T-helper 17 cell (primary cell): ENCODE measurements around the gene IFNG. TPM values are rescaled to one million over a fixed set of nuclear protein-coding genes. Genes with fewer than 3 reads are reported as not detected.

Experiments used
- ATAC-seq: fragments of 150-1000 bp; cut with Tn5 transposase; 2 replicates; pipeline ENCODE4 v1.10.0; 2021; ENCODE audit warnings: mild to moderate bottlenecking, moderate library complexity
- DNase-seq, 3 donors: peaks; one replicate each; pipeline versions ENCODE4 v3.0.0 to v3.0.0-alpha.2; 2020 to 2021
- H3K9me3 ChIP-seq: one replicate; pipeline ENCODE4 v1.7.0; 2013; ENCODE audit warnings: low read length, mild to moderate bottlenecking; ENCODE audit not compliant: control insufficient read depth, poor library complexity, severe bottlenecking
- H3K27ac Mint-ChIP-seq: one replicate; pipeline ENCODE4 v1.8.0; 2022; ENCODE audit warnings: mild to moderate bottlenecking, moderate library complexity, mixed read lengths
- H3K27me3 Mint-ChIP-seq: one replicate; pipeline ENCODE4 v1.8.0; 2022; ENCODE audit warnings: mixed read lengths
- H3K36me3 Mint-ChIP-seq: one replicate; pipeline ENCODE4 v1.8.0; 2022; ENCODE audit warnings: low read depth, mixed read lengths
- H3K4me1 Mint-ChIP-seq: one replicate; pipeline ENCODE4 v1.8.0; 2022; ENCODE audit warnings: mild to moderate bottlenecking, mixed read lengths
- H3K4me3 Mint-ChIP-seq: one replicate; pipeline ENCODE4 v1.8.0; 2022; ENCODE audit warnings: mild to moderate bottlenecking, moderate library complexity, mixed read lengths
- total RNA-seq, 4 donors: library from RNA in 2 of 4; stranded (reverse) in 2 of 4; gene quantifications; one replicate each; pipeline ENCODE4 v1.2.3 and lab custom pipeline; 2022 to 2026

IFNG gene
- total RNA-seq, 2 donors from 2014 or later: 0.99 to 1.2 TPM

DNA sequence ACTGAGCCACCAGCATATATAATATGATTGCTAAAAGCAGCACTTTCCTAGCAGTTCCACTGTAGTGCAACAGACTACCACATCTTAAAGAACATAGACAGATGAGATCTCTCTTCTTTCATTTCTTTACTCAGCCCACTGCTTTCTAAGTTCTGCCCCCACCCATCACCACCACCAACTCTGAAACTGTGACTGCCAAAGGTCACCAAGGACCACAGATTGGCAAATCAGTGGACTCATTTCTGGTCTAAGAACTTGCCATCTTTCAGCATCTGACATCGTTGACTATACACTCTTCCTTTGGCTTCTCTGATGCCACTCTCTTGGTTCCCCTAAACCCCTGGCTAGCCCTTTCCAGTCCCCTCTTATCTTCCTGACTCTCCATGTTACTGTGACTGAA is 38.4 kb downstream of the IFNG start:
- H3K4me1 Mint-ChIP-seq: peaks cover 23% of the 10 kb centered on the region
- H3K4me3 Mint-ChIP-seq: no peak overlapping the region
- DNase-seq (no peak), ATAC-seq (no peak)
- no peaks in the 10 kb centered on the region for H3K36me3 Mint-ChIP-seq
- peaks cover 10% of the 10 kb centered on the region for H3K27me3 Mint-ChIP-seq
- no peak overlapping the region for H3K27ac Mint-ChIP-seq
- no peaks in the 10 kb centered on the region for H3K9me3 ChIP-seq

DNA sequence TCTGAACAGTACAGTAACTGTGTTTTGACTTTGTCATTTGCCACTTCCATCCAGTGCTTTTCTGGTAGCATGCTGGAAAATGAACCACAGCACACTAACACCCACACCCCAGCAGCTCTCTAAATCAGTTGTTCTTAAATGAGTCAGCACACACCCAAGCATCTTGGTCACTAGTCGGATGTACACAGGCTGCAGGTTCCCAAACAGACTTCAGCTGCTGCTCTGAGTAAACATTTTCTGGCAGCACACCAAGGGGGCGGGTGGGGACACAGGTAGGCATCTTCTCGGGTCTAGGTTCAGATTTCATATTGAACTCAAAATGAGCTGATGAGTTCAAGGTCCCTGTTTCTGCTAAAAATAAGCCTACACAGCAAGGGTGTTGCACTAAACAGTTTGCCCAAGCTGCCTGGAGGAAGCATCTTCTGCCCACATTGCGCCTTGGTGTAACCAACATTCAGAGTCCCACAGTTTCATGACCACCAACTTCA is 39.8 kb downstream of the IFNG start:
- Mint-ChIP-seq H3K27ac (no peak overlapping the region), H3K36me3 (no peaks in the 10 kb centered on the region), H3K4me1 (peaks cover 23% of the 10 kb centered on the region), H3K27me3 (peaks cover 10% of the 10 kb centered on the region), H3K4me3 (peak overlapping the region; percentile 51)
- DNase-seq: no peak
- H3K9me3 ChIP-seq: no peaks in the 10 kb centered on the region
- peak; percentile 57 for ATAC-seq

DNA sequence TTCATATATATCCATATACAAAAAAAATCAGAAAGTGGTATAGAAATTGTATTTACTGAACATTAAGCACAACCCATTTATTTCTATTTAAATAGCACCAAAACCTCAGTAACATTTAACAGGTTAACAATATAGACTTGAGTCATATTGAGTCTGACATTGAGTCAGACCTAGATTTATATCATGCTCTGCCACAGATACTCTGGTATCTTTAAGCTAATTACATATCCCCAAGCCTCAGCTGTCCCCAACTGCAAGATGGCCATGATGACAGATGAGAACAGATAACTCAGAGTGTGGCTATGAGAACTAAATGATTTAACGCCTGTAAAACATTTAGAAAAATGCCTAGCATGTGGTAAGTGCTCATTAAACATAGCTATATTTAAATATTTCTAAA is 40.3 kb downstream of the IFNG start:
- DNase-seq: no peak
- Mint-ChIP-seq H3K4me1 (peaks cover 23% of the 10 kb centered on the region), H3K4me3 (peak overlapping the region; percentile 15), H3K27me3 (peaks cover 10% of the 10 kb centered on the region), H3K36me3 (no peaks in the 10 kb centered on the region), H3K27ac (peak overlapping the region; percentile 93)
- ATAC-seq: no peak
- no peaks in the 10 kb centered on the region for H3K9me3 ChIP-seq

DNA sequence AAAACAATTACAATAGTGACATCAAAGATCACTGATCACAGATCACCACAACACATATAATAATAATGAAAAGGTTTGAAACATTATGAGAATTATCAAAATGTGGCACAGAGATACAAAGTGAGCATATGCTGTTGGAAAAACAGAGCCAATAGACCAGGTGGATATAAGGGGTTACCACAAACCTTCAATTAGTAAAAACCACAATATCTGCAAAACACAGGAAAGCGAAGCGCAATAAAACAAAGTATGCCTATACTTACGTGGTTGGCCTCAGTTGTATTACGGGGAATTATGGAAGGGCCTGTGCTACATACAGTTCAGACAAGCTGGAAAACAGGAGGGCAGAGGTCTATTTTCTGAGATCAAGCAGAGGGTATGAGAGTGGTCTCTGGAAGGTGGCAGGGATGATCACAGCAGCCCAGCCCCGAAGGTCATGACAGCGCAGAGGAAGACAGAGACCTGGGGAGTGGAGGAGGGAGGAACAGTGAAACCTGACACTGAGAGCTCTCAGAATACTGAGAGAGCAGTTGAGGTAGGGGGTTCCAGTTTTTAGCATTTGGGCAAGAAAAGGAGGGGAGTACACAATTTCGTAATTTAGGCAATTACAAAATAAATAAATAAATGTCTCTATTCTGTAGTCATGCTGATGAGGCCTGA is 41.3 kb downstream of the IFNG start:
- H3K4me3 Mint-ChIP-seq: peak overlapping the region; percentile 83
- H3K9me3 ChIP-seq: no peaks in the 10 kb centered on the region
- H3K27ac Mint-ChIP-seq: peak overlapping the region; percentile 93
- ATAC-seq (peak; percentile 61), DNase-seq (no peak)
- peaks cover 10% of the 10 kb centered on the region for H3K27me3 Mint-ChIP-seq
- H3K4me1 Mint-ChIP-seq: peaks cover 23% of the 10 kb centered on the region
- H3K36me3 Mint-ChIP-seq: no peaks in the 10 kb centered on the region

DNA sequence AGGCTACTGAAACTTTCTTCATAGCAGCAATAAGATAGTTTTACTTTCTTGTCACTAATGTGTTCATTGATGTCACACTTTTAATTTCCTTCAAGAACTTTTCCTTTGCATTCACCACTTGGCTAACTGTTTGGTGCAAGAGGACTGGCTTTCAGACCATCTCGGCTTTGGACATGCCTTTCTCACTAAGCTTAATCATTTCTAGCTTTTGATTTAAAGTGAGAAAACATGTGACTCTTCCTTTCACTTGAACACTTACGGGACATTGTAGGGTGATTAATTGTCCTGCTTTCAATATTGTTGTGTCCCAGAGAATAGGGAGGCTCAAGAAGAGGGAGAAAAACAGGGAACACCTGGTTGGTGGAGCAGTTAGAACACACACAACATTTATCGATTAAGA is 41.9 kb downstream of the IFNG start:
- H3K4me1 Mint-ChIP-seq: peaks cover 23% of the 10 kb centered on the region
- H3K27ac Mint-ChIP-seq: peak overlapping the region; percentile 93
- H3K27me3 Mint-ChIP-seq: peaks cover 10% of the 10 kb centered on the region

DNA sequence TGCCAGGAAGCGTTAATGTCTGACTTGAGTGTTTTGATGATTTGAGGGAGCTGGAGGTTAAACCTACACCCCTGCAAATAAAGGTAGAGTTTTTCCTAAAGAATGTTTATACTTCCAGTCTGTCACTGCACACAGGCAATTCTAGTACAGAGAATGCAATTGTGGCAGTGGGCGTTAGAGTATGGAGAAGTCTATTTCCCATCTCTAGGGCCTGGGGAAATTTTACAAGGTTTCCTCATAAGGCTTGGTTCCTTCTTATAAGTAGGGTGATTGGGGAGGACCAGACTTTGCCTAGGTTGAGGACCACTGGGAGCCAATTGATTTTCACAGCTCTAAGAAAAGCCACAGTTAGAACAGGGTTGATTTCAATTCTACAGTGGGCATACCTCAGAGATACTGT is 44.3 kb downstream of the IFNG start:
- Mint-ChIP-seq H3K27me3 (peaks cover 10% of the 10 kb centered on the region), H3K36me3 (no peaks in the 10 kb centered on the region), H3K4me1 (peaks cover 23% of the 10 kb centered on the region), H3K4me3 (no peak overlapping the region), H3K27ac (no peak overlapping the region)
- DNase-seq (no peak), ATAC-seq (no peak)
- no peaks in the 10 kb centered on the region for H3K9me3 ChIP-seq

More for the DNA sequence above, 41.9 kb downstream of the IFNG start:
- peak overlapping the region; percentile 83 for H3K4me3 Mint-ChIP-seq
- DNase-seq (no peak), ATAC-seq (no peak)
- H3K36me3 Mint-ChIP-seq: no peaks in the 10 kb centered on the region
- no peaks in the 10 kb centered on the region for H3K9me3 ChIP-seq

DNA sequence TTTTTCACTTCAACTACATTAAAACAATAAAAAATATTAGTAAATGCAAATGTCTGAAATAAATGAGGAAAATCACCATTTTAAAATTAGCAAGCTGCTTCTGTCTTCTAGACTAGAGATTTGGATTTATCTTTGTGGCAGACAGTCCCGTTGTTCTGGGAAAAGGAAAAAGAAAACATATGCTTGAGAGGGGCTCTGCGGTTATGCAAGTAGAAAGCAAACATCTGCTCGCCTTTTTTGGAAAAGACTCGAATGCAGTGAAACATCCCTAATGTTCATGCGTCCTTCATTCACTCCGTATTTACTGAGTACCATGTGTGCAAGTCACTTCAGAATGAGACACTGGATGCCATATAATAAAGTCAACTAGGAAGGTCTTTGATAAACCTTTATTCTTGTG is 44.9 kb downstream of the IFNG start:
- Mint-ChIP-seq H3K4me3 (no peak overlapping the region), H3K27ac (no peak overlapping the region), H3K4me1 (peaks cover 18% of the 10 kb centered on the region), H3K36me3 (no peaks in the 10 kb centered on the region), H3K27me3 (peaks cover 10% of the 10 kb centered on the region)
- H3K9me3 ChIP-seq: no peaks in the 10 kb centered on the region
- ATAC-seq: no peak
- DNase-seq: no peak

DNA sequence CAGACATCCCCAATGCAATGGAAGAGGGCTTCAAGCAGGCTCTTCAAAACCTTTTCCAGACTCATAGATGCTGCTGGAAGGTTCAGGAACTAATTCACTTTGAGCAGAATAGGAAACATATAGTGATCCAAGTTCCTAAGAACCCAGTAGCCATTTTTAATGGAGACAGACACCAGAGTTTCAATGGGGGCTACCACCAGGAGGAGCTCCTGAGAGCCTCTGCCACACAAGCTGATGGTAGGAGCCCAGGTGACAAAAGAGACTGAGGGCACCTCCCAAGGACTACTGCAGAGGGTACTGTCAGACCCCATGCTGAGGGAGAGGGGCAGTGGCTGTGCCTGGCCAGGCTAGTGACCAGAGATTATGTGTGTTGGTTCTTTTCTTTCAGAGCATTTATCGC is 45.9 kb downstream of the IFNG start:
- peaks cover 10% of the 10 kb centered on the region for H3K27me3 Mint-ChIP-seq

DNA sequence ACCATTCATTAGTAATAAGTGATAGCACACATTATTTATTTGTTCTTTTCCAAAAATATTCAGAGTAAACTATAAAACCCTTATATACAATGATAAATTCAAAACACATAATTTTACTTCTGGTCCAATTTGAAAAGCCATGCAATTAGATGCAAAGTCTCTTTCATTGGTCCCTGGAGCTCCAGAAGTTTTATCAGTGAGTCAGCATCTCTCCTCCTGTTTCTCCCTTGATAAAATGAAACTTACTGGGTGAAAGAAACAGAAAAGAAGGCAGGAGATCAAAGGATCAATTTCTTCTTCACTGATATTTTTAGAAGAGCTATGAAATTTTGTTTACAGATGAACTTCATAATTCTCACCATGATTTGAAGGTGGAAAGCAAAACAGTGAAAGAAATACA is 47.5 kb downstream of the IFNG start:
- Mint-ChIP-seq H3K4me3 (no peak overlapping the region), H3K27me3 (no peaks in the 10 kb centered on the region), H3K4me1 (no peaks in the 10 kb centered on the region), H3K27ac (no peak overlapping the region), H3K36me3 (no peaks in the 10 kb centered on the region)
- no peak for DNase-seq
- ATAC-seq: no peak
- no peaks in the 10 kb centered on the region for H3K9me3 ChIP-seq

More for the DNA sequence above, 45.9 kb downstream of the IFNG start:
- peak; percentile 50 for ATAC-seq
- H3K36me3 Mint-ChIP-seq: no peaks in the 10 kb centered on the region
- no peaks in the 10 kb centered on the region for H3K9me3 ChIP-seq
- peak in 1 of 3 donors; percentile 14 for DNase-seq
- H3K27ac Mint-ChIP-seq: no peak overlapping the region
- H3K4me1 Mint-ChIP-seq: peaks cover 15% of the 10 kb centered on the region
- H3K4me3 Mint-ChIP-seq: no peak overlapping the region

DNA sequence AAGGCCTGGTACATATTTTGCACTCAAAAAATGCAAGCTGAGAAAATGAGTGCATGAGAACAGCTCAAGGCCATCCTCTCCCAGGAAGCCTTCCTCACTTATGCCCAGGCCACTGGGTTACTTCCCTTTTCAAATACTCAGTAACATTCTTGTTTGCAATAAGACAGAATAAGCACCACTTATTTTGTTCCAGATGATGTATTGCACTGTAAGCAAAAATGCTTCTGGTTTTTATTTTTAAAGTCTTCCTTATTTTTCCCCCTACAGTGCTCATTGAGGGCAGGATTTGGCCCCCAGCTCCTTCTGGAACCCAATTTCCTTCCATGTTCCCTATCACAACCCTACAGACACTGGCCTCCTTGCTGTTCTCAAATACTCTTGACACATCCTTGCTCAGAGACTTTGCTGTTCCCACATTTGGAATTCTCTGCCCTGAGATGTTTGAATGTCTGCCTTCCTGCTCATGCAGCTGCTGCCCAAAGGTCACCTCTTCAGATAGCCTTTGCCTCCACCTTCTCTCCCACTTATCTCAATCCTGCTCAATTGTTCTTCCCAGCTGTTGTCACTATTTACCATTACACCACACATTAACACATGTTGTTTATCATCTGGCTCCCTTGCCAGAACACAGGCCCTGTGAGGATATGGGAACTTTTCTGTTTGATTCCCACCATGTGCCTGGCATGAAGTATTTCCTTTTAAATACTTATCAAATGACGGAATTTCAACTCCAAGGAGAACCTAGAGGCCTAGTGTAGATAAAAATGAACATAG is 49.9 kb downstream of the IFNG start:
- Mint-ChIP-seq H3K27me3 (no peaks in the 10 kb centered on the region), H3K4me1 (no peaks in the 10 kb centered on the region), H3K36me3 (no peaks in the 10 kb centered on the region), H3K27ac (no peak overlapping the region), H3K4me3 (no peak overlapping the region)
- DNase-seq (no peak), ATAC-seq (no peak)
- H3K9me3 ChIP-seq: no peaks in the 10 kb centered on the region

DNA sequence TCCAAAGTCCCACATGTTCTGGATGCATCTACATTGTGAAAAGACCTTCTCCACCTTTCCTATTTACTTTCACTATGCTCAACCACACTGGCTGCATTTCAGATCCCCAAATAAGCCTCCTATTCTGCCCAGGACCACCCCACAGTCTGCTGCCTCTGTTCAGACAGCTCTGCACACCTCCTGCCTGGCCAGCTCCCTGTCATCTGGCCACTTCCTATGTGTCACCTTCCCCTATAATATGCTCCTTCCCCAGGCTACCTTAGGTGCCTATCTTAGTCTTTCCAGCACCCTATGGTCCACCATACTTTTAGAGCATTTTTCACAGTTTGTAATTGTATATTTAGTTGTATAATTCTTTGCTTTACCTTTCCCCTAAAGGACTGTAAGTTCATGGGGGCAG is 50.5 kb downstream of the IFNG start:
- no peaks in the 10 kb centered on the region for H3K27me3 Mint-ChIP-seq

DNA sequence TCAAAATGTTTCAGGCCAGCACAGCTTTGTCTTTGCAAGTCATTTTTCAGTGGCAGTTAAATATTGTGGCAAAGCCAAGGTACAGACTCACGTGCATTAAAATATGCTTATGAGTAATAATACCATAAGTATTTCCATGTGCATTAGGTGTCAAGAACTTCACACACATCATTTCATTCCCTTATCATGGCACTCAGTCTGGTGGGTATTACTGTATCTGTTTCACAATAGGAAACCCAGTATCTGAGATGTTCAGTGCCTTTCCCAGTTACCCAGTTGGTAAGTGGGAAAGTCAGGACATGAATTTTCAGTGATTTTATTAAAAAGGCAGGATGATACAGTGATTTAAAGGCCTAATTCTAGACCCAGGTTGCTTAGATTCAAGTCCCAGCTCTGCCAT is 52.9 kb downstream of the IFNG start:
- no peak for ATAC-seq
- H3K4me1 Mint-ChIP-seq: no peaks in the 10 kb centered on the region
- peaks cover 4% of the 10 kb centered on the region for H3K27me3 Mint-ChIP-seq
- peaks cover 3% of the 10 kb centered on the region for H3K36me3 Mint-ChIP-seq
- H3K4me3 Mint-ChIP-seq: no peak overlapping the region
- no peaks in the 10 kb centered on the region for H3K9me3 ChIP-seq
- DNase-seq: no peak
- no peak overlapping the region for H3K27ac Mint-ChIP-seq

More for the DNA sequence above, 50.5 kb downstream of the IFNG start:
- H3K9me3 ChIP-seq: no peaks in the 10 kb centered on the region
- no peak overlapping the region for H3K4me3 Mint-ChIP-seq
- DNase-seq (no peak), ATAC-seq (no peak)
- H3K4me1 Mint-ChIP-seq: no peaks in the 10 kb centered on the region
- no peaks in the 10 kb centered on the region for H3K36me3 Mint-ChIP-seq
- no peak overlapping the region for H3K27ac Mint-ChIP-seq

DNA sequence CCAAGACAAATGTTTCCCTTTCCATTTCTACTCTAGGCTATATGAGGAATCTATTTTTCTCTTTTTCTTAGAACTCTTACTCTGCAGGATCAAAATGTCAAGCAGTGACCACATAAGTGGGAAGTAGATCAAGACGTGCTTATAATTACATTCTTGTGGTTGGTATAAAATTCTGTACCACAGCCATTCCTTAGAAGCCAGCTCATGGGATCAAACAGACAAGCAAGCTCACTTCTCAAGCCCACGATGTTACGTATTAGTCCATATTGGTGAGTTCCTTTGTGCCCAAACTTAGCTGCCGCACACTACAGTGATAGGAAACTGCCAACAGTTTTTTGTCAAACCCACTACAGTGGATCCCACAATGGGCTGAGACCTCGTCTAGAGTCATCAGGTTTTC is 53.4 kb downstream of the IFNG start:
- Mint-ChIP-seq H3K27ac (no peak overlapping the region), H3K36me3 (peaks cover 4% of the 10 kb centered on the region), H3K4me3 (no peak overlapping the region), H3K4me1 (no peaks in the 10 kb centered on the region), H3K27me3 (peaks cover 7% of the 10 kb centered on the region)
- no peaks in the 10 kb centered on the region for H3K9me3 ChIP-seq
- DNase-seq: no peak
- ATAC-seq: no peak
